Gastrocnemius medialis (tissue), 4 donors: ENCODE measurements around the gene POLR3B.

Experiments
- POLR2A ChIP-seq, 2 donors: fragments of 450-650 bp; IDR thresholded peaks; one replicate each; pipeline ENCODE4 v1.6.1; 2017; ENCODE audit warnings: antibody characterized with exemption in 2 of 2, mild to moderate bottlenecking in 2 of 2, moderate library complexity in 2 of 2
- TF ChIP-seq, protein P1 (sequence below), 5 experiments: fragments of 450-650 bp in 3 of 5; fragments of 200-600 bp in 2 of 5; sonication (generic) in 2 of 5; IDR thresholded peaks in 4 of 5; conservative IDR thresholded peaks in 1 of 5; 1 replicate in 4 of 5; 2 replicates in 1 of 5; pipeline ENCODE4 v1.5.1; 2016 to 2019; ENCODE audit warnings: antibody characterized with exemption in 5 of 5, mild to moderate bottlenecking in 3 of 5, moderate library complexity in 3 of 5

DNA sequence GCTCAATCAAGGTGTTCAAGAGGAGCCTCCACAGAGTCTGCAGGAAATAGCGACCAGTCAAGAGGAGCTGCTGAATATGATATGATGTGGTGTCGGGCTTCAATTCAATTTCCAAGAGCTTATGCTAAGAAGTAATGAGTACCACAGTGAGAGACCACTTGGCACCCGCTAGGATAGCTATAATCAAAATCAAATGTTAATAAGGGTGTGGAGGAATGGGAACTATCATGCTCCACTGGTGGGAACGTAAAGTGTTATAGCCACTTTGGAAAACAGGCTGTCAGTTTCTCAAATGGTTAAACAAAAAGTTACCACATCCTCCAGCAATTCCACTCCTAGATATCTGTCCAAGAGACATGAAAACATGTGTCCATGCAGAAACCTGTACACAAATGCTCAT, 6.7 kb downstream of the POLR3B start:
- TF ChIP-seq POLR2A (IDR thresholded peaks at IDR 0.05), result no peak
- TF ChIP-seq, protein P1, sequence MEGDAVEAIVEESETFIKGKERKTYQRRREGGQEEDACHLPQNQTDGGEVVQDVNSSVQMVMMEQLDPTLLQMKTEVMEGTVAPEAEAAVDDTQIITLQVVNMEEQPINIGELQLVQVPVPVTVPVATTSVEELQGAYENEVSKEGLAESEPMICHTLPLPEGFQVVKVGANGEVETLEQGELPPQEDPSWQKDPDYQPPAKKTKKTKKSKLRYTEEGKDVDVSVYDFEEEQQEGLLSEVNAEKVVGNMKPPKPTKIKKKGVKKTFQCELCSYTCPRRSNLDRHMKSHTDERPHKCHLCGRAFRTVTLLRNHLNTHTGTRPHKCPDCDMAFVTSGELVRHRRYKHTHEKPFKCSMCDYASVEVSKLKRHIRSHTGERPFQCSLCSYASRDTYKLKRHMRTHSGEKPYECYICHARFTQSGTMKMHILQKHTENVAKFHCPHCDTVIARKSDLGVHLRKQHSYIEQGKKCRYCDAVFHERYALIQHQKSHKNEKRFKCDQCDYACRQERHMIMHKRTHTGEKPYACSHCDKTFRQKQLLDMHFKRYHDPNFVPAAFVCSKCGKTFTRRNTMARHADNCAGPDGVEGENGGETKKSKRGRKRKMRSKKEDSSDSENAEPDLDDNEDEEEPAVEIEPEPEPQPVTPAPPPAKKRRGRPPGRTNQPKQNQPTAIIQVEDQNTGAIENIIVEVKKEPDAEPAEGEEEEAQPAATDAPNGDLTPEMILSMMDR (IDR thresholded peaks at IDR 0.05 in 4 of 5, conservative IDR thresholded peaks at IDR 0.05 in 1 of 5), result no peak
